ENCODE measurements around the gene PEX10.

DNA sequence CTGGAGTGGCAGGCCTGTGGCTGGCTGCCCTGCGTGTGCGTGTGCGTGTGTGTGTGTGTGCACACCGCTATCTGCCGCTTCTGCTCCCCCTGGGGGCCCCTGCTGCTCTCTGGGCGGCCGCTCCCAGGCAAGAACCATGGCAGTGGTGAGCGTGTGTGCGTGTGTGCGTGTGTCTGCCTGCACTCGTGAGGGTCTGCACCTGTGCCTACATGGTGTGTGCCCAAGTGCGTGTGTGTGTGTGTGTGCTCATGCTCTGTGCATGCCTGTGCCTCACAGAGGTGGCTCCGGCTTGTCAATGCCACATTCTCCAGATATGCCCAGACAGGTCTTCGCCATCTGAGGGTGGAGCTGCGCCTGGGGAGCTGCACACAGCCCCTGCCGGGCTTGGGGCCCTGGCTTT is 18.7 kb upstream of the PEX10 start:
- no peak for TF ChIP-seq CTCF (conservative IDR thresholded peaks at IDR 0.05; ENCODE audit: low read depth, low read length)
- TF ChIP-seq EZH2 (IDR thresholded peaks at IDR 0.05; ENCODE audit: borderline replicate concordance, low read depth, low read length, poor library complexity, severe bottlenecking), result no peak

Data from A673 (cell line).